Naive thymus-derived CD8-positive, alpha-beta T cell (primary cell): ENCODE results near the gene NTM. TPM values are rescaled to one million over a fixed set of nuclear protein-coding genes. Genes with fewer than 3 reads are reported as not detected.
"Not testable (repeated sequence)": the region's sequence is repeated elsewhere in the genome, so short reads cannot be mapped to it uniquely, and the experiment has no call there.

Experiments used
- ATAC-seq, 2 donors: fragments of 150-1000 bp; cut with Tn5 transposase in 1 of 2; sonication (Bioruptor Pico), chemical (Tn5 transposase) in 1 of 2; 1 replicate in 1 of 2; 2 replicates in 1 of 2; pipeline ENCODE4 v1.10.0; 2021; ENCODE audit warnings: mild to moderate bottlenecking in 2 of 2, moderate library complexity in 2 of 2
- POLR2A ChIA-PET: fragments of 350-600 bp; sonication (Branson Sonifier 250); formaldehyde crosslinking; loops from one replicate; lab custom pipeline; 2021; ENCODE audit warnings: antibody characterized with exemption; lab: Charles Lee
- DNase-seq, 10 donors: peaks; one replicate each; pipeline versions ENCODE4 v3.0.0 to v3.0.0-alpha.2; 2020 to 2022
- H3K27ac Mint-ChIP-seq, 10 donors: one replicate each; pipeline ENCODE4 v1.8.0; 2020 to 2022; ENCODE audit warnings: mild to moderate bottlenecking in 10 of 10, mixed read lengths in 10 of 10, moderate library complexity in 4 of 10, inconsistent platforms in 1 of 10
- H3K27me3 Mint-ChIP-seq, 5 donors: one replicate each; pipeline ENCODE4 v1.8.0; 2021 to 2022; ENCODE audit warnings: mixed read lengths in 5 of 5
- H3K36me3 Mint-ChIP-seq, 3 donors: one replicate each; pipeline ENCODE4 v1.8.0; 2020 to 2022; ENCODE audit warnings: mixed read lengths in 3 of 3, mild to moderate bottlenecking in 2 of 3, inconsistent platforms in 1 of 3
- H3K4me1 Mint-ChIP-seq, 4 donors: one replicate each; pipeline ENCODE4 v1.8.0; 2021 to 2022; ENCODE audit warnings: mixed read lengths in 4 of 4
- H3K4me3 Mint-ChIP-seq, 10 donors: one replicate each; pipeline ENCODE4 v1.8.0; 2020 to 2022; ENCODE audit warnings: mild to moderate bottlenecking in 10 of 10, mixed read lengths in 10 of 10, moderate library complexity in 6 of 10, inconsistent platforms in 1 of 10
- H3K9me3 Mint-ChIP-seq, 9 donors: one replicate each; pipeline ENCODE4 v1.8.0; 2020 to 2022; ENCODE audit warnings: mixed read lengths in 9 of 9, mild to moderate bottlenecking in 3 of 9, inconsistent platforms in 1 of 9, moderate library complexity in 1 of 9
- polyA plus RNA-seq, 3 donors: library from polyadenylated mRNA; unstranded; fragments of 300-500 nt; fragmentation: Illumina TruSeq; gene quantifications; one replicate each; pipeline ENCODE4 v1.2.3, GENCODE V29; 2021
- total RNA-seq, 8 experiments: library from RNA in 2 of 8; stranded (reverse) in 2 of 8; gene quantifications; one replicate each; pipeline ENCODE4 v1.2.3 and lab custom pipeline; 2021 to 2026

The NTM gene
- total and polyA plus RNA-seq, 5 experiments from 2014 or later = not detected

DNA sequence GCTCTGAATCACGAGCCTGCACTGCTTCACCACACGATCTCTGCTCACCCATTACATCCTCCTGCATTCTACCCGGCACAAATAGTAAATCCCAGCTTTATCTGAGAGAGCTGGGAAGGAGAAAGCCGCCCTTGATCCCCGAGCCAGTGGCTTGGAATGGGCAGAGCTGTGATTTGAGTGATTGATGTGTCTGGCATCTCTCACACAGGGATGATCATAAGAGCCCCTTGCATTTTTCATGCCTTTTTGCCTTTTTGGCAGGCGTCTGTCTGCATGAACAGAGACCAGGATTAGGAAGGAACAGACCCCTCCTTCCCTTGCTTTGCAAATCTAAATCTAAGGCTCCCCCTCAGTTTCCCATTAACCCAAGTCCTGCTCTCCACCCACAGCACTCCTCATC lies 945.3 kb downstream of the NTM start:
- no peak for DNase-seq

GRCh38 chr11:132318421-132319157 lies 948.2 kb downstream of the NTM start:
- no peaks in the 10 kb centered on the region for H3K4me1 Mint-ChIP-seq
- no peak for ATAC-seq
- peaks cover 0 to 34% (median 7%) of the 10 kb centered on the region in 5 donors for H3K27me3 Mint-ChIP-seq

More for the DNA sequence above, 945.3 kb downstream of the NTM start:
- H3K27me3 Mint-ChIP-seq = peaks cover 0 to 34% (median 7%) of the 10 kb centered on the region in 5 donors
- H3K36me3 Mint-ChIP-seq = peaks cover 0 to 9% (median 0%) of the 10 kb centered on the region in 3 donors
- no peak overlapping the region for H3K4me3 Mint-ChIP-seq
- H3K9me3 Mint-ChIP-seq = peaks cover 0 to 12% (median 0%) of the 10 kb centered on the region in 9 donors
- ATAC-seq = no peak
- peaks cover 0 to 2% (median 0%) of the 10 kb centered on the region in 4 donors for H3K4me1 Mint-ChIP-seq
- POLR2A ChIA-PET = no interaction called here
- H3K27ac Mint-ChIP-seq = no peak overlapping the region

GRCh38 chr11:132319419-132319818 lies 949.0 kb downstream of the NTM start:
- peaks cover 0 to 34% (median 6%) of the 10 kb centered on the region in 5 donors for H3K27me3 Mint-ChIP-seq
- DNase-seq = not testable (repeated sequence)

More at GRCh38 chr11:132318421-132319157, 948.2 kb downstream of the NTM start:
- DNase-seq = no peak
- Mint-ChIP-seq H3K27ac (no peak overlapping the region), H3K36me3 (peaks cover 0 to 9% (median 0%) of the 10 kb centered on the region in 3 donors), H3K9me3 (peaks cover 0 to 12% (median 2%) of the 10 kb centered on the region in 9 donors), H3K4me3 (no peak overlapping the region)
- POLR2A ChIA-PET = no interaction called here

GRCh38 chr11:132330515-132330914 lies 960.1 kb downstream of the NTM start:
- H3K27ac Mint-ChIP-seq = peak overlapping the region in 1 of 10 donors; percentile 56

More at GRCh38 chr11:132319419-132319818, 949.0 kb downstream of the NTM start:
- peak overlapping the region in 1 of 10 donors; percentile 9 for H3K27ac Mint-ChIP-seq
- POLR2A ChIA-PET, H3K36me3 Mint-ChIP-seq, ATAC-seq, H3K4me1 Mint-ChIP-seq, H3K4me3 Mint-ChIP-seq: not testable (repeated sequence)
- H3K9me3 Mint-ChIP-seq = peaks cover 0 to 12% (median 2%) of the 10 kb centered on the region in 9 donors

GRCh38 chr11:132332521-132332920 lies 962.1 kb downstream of the NTM start:
- no peak for ATAC-seq
- H3K9me3 Mint-ChIP-seq = peaks cover 0 to 13% (median 3%) of the 10 kb centered on the region in 9 donors

More at GRCh38 chr11:132330515-132330914, 960.1 kb downstream of the NTM start:
- Mint-ChIP-seq H3K9me3 (peaks cover 0 to 16% (median 4%) of the 10 kb centered on the region in 9 donors), H3K4me3 (no peak overlapping the region), H3K36me3 (no peaks in the 10 kb centered on the region), H3K4me1 (peaks cover 0 to 1% (median 0%) of the 10 kb centered on the region in 4 donors), H3K27me3 (peaks cover 0 to 15% (median 0%) of the 10 kb centered on the region in 5 donors)
- POLR2A ChIA-PET = no interaction called here
- no peak for DNase-seq
- ATAC-seq = no peak

DNA sequence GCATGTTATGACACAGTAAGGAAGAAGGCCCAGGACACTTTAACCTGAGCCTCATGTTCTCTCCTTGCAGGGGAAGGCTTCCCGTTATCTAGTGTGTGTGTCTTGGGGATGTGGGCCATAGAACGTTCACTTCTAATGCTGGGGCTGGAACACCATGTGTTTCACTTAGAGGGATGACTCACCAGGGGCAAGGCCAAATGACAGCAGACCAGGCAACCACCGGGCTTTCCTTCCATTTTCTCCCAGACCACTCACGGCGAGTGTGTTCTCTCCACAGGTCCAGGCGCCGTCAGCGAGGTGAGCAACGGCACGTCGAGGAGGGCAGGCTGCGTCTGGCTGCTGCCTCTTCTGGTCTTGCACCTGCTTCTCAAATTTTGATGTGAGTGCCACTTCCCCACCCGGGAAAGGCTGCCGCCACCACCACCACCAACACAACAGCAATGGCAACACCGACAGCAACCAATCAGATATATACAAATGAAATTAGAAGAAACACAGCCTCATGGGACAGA lies 964.4 kb downstream of the NTM start:
- DNase-seq (no peak), ATAC-seq (no peak)
- H3K9me3 Mint-ChIP-seq = peaks cover 0 to 10% (median 3%) of the 10 kb centered on the region in 9 donors
- H3K36me3 Mint-ChIP-seq = no peaks in the 10 kb centered on the region
- H3K4me3 Mint-ChIP-seq = no peak overlapping the region
- peaks cover 0 to 1% (median 0%) of the 10 kb centered on the region in 4 donors for H3K4me1 Mint-ChIP-seq
- H3K27ac Mint-ChIP-seq = no peak overlapping the region
- H3K27me3 Mint-ChIP-seq = peaks cover 0 to 15% (median 2%) of the 10 kb centered on the region in 5 donors
- POLR2A ChIA-PET = no interaction called here

More at GRCh38 chr11:132332521-132332920, 962.1 kb downstream of the NTM start:
- Mint-ChIP-seq H3K27ac (no peak overlapping the region), H3K4me3 (no peak overlapping the region), H3K36me3 (no peaks in the 10 kb centered on the region), H3K27me3 (peaks cover 0 to 15% (median 0%) of the 10 kb centered on the region in 5 donors), H3K4me1 (peaks cover 0 to 1% (median 0%) of the 10 kb centered on the region in 4 donors)
- DNase-seq = no peak
- POLR2A ChIA-PET = no interaction called here

DNA sequence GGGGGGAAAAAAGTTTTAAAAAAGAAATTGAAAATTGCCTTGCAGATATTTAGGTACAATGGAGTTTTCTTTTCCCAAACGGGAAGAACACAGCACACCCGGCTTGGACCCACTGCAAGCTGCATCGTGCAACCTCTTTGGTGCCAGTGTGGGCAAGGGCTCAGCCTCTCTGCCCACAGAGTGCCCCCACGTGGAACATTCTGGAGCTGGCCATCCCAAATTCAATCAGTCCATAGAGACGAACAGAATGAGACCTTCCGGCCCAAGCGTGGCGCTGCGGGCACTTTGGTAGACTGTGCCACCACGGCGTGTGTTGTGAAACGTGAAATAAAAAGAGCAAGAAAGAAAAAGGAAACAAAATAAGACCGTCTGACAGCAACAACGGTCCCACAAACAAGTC lies 964.9 kb downstream of the NTM start:
- no peak overlapping the region for H3K27ac Mint-ChIP-seq
- no peak overlapping the region for H3K4me3 Mint-ChIP-seq
- H3K36me3 Mint-ChIP-seq = no peaks in the 10 kb centered on the region
- ATAC-seq = no peak
- H3K4me1 Mint-ChIP-seq = peaks cover 0 to 1% (median 0%) of the 10 kb centered on the region in 4 donors
- peaks cover 0 to 7% (median 2%) of the 10 kb centered on the region in 9 donors for H3K9me3 Mint-ChIP-seq
- H3K27me3 Mint-ChIP-seq = peaks cover 0 to 15% (median under 1%) of the 10 kb centered on the region in 5 donors
- no peak for DNase-seq
- POLR2A ChIA-PET = no interaction called here

DNA sequence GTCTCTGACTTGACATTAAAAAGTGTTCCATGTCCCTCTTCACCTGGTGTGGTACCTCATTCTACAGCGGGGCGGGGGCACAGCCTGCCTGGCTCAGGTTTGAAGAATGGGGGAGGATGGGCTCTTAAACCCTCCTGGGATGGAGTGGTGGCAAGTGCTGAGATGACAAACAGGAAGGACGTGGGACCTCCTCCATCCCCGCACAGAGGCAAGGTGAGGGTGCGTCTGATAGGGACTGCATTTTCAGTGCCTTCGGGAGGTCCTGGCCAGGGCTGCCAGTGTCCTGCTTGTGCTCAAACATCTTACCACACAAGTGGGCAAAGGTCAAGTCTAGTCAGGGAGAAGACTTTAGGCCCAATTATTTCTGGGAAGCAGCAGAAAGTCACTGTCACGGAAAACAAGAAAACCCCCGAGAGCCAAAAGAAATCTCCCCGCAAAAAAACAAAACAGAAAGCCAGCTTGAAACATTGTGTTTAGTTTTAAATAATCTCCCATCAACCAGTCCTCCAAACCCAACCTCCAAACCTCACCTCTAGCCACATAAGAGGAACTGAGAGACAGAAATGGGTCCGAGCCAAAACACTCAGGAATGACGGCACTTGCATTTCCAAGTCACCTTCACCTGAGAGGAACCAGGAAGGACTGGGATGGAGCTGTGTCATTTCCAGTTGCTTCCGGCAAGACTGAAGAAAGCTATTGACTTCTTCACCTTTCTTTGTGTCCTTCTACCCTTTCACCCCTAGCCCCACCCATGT lies 966.5 kb downstream of the NTM start:
- POLR2A ChIA-PET = no interaction called here
- H3K27ac Mint-ChIP-seq = no peak overlapping the region
- H3K36me3 Mint-ChIP-seq = no peaks in the 10 kb centered on the region
- H3K4me3 Mint-ChIP-seq = no peak overlapping the region
- H3K4me1 Mint-ChIP-seq = no peaks in the 10 kb centered on the region
- H3K27me3 Mint-ChIP-seq = peaks cover 0 to 11% (median 0%) of the 10 kb centered on the region in 5 donors
- peaks cover 0 to 2% (median 0%) of the 10 kb centered on the region in 9 donors for H3K9me3 Mint-ChIP-seq
- DNase-seq (no peak), ATAC-seq (no peak)

DNA sequence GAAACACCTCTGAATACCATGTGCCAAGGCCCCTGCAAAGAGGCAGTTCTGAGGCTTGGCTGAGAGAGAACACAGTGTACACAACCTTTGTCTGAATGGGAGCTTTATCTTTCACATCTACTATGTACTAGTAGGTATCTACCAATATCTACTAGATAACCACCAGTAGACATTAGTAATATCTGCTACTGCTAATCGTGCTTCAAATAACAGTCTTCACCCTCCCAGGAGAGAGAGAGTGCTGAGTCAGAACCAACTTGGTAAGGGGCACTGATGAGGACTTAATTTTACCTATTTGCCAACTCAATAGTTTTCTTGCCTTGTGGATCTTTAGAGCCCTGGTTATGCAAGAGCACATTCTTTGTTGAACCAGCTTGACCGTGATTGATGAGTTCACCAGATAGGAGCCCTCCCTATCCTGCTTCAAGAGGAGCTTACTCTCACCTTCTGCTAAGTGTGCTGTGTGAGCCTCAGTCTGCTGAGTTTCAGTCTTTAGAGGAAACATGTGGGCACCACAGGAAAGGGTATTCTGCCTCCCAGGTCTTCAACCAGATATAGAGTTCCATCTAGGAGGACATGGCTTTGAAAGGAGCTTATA lies 967.5 kb downstream of the NTM start:
- Mint-ChIP-seq H3K4me3 (no peak overlapping the region), H3K4me1 (no peaks in the 10 kb centered on the region), H3K36me3 (no peaks in the 10 kb centered on the region), H3K27me3 (peaks cover 0 to 11% (median 0%) of the 10 kb centered on the region in 5 donors), H3K27ac (no peak overlapping the region), H3K9me3 (peaks cover 0 to 2% (median 0%) of the 10 kb centered on the region in 9 donors)
- POLR2A ChIA-PET = no interaction called here
- no peak for ATAC-seq
- no peak for DNase-seq

GRCh38 chr11:132342408-132342807 lies 972.0 kb downstream of the NTM start:
- DNase-seq = no peak
- POLR2A ChIA-PET = no interaction called here
- no peaks in the 10 kb centered on the region for H3K9me3 Mint-ChIP-seq
- H3K4me1 Mint-ChIP-seq = no peaks in the 10 kb centered on the region
- H3K4me3 Mint-ChIP-seq = no peak overlapping the region
- H3K27me3 Mint-ChIP-seq = peaks cover 0 to 20% (median 1%) of the 10 kb centered on the region in 5 donors
- H3K27ac Mint-ChIP-seq = no peak overlapping the region
- H3K36me3 Mint-ChIP-seq = no peaks in the 10 kb centered on the region
- ATAC-seq = no peak

DNA sequence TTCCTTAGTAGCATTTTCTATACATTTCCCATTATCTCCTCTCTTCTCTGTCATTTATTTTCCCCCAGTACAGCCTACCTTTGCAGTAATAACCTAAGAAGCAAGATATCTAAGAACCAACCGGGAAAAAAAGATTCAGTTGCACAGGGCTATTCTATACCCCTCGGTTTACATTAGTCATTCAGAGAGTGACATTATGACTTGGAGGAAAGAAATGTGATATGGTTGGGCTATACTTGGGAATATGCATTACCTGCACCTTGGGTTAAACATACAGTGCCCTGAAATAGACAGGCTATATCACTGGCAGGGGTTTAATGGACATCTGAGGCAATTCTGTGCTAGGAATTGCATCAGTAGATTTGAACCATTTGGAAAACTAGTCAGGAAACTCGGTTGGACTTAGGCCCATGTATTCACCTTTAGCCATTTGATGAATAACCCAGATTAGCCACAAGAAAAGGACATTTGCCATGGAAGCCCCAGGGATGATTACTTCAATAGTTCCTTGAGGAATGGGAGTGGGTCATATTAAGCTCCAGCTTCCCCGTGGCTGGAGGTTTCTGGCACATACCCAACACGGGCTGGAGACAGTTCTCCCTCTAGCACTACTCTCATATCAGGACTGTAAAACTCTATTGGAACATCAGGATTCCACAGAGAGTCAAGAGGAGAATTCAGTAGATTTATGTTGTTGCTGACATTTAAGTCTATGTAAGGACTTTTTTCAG lies 973.2 kb downstream of the NTM start:
- no peak for ATAC-seq
- Mint-ChIP-seq H3K36me3 (no peaks in the 10 kb centered on the region), H3K27me3 (peaks cover 1 to 31% (median 4%) of the 10 kb centered on the region in 5 donors), H3K4me1 (no peaks in the 10 kb centered on the region), H3K27ac (no peak overlapping the region), H3K4me3 (no peak overlapping the region), H3K9me3 (peaks cover 0 to 9% (median 0%) of the 10 kb centered on the region in 9 donors)
- DNase-seq = no peak
- POLR2A ChIA-PET = no interaction called here
